Measurements from ENCODE around the gene ZNF668. TPM values are rescaled to one million over a fixed set of nuclear protein-coding genes. Genes with fewer than 3 reads are reported as not detected.
"Not testable (repeated sequence)": the region's sequence is repeated elsewhere in the genome, so short reads cannot be mapped to it uniquely, and the experiment has no call there.

Gene ZNF668
- total RNA-seq, 1 experiment from 2014 or later, result 96.0 TPM

- DNase-seq (ENCODE audit: low read depth), result not testable (repeated sequence)
Observed at GRCh38 chr16:31013292-31013691, 60.7 kb downstream of the ZNF668 start.

GRCh38 chr16:31011815-31012214 is 62.2 kb downstream of the ZNF668 start:
- not testable (repeated sequence) for DNase-seq (ENCODE audit: low read depth)

Other genes starting within 250 kb of the ZNF668 start
- gene BCL7C, start 180.2 kb downstream of the ZNF668 start, total RNA-seq (2014; rRNA removed), result 71.5 and 74.5 TPM in 2 replicates
- 2.5 and 4.1 TPM in 2 replicates for gene CTF1, start 177.6 kb downstream of the ZNF668 start, total RNA-seq (2014; rRNA removed)
- 28.6 and 33.2 TPM in 2 replicates for gene FBXL19, start 150.7 kb downstream of the ZNF668 start, total RNA-seq (2014; rRNA removed)
- gene ORAI3, start 125.2 kb downstream of the ZNF668 start, total RNA-seq (2014; rRNA removed), result 62.5 and 73.6 TPM in 2 replicates
- gene SETD1A, start 116.5 kb downstream of the ZNF668 start, total RNA-seq (2014; rRNA removed), result 2.4 and 3.4 TPM in 2 replicates
- 133 and 143 TPM in 2 replicates for gene HSD3B7, start 89.0 kb downstream of the ZNF668 start, total RNA-seq (2014; rRNA removed)
- gene STX1B, start 63.6 kb downstream of the ZNF668 start, total RNA-seq (2014; rRNA removed), result 1.7 and 4.1 TPM in 2 replicates
- gene STX4, start 40.7 kb downstream of the ZNF668 start, total RNA-seq (2014; rRNA removed), result 51.4 and 52.9 TPM in 2 replicates
- gene ZNF646, start 182 bp upstream of the ZNF668 start, total RNA-seq (2014; rRNA removed), result 28.5 and 33.0 TPM in 2 replicates
- 9.2 and 9.7 TPM in 2 replicates for gene PRSS53, start 14.7 kb upstream of the ZNF668 start, total RNA-seq (2014; rRNA removed)
- 390 and 435 TPM in 2 replicates for gene VKORC1, start 20.6 kb upstream of the ZNF668 start, total RNA-seq (2014; rRNA removed)
- 199 and 204 TPM in 2 replicates for gene BCKDK, start 34.1 kb upstream of the ZNF668 start, total RNA-seq (2014; rRNA removed)
- gene KAT8, start 43.4 kb upstream of the ZNF668 start, total RNA-seq (2014; rRNA removed), result 30.5 and 30.7 TPM in 2 replicates
- gene PRSS8, start 61.5 kb upstream of the ZNF668 start, total RNA-seq (2014; rRNA removed), result not detected in 2 replicates
- 0.40 and 0.64 TPM in 2 replicates for gene PRSS36, start 75.8 kb upstream of the ZNF668 start, total RNA-seq (2014; rRNA removed)
- gene FUS, start 105.9 kb upstream of the ZNF668 start, total RNA-seq (2014; rRNA removed), result 42.3 and 58.2 TPM in 2 replicates
- gene PYCARD, start 128.5 kb upstream of the ZNF668 start, total RNA-seq (2014; rRNA removed), result 7.7 and 10.8 TPM in 2 replicates
- gene TRIM72, start 139.9 kb upstream of the ZNF668 start, total RNA-seq (2014; rRNA removed), result 52.4 and 56.5 TPM in 2 replicates
- gene PYDC1, start 142.9 kb upstream of the ZNF668 start, total RNA-seq (2014; rRNA removed), result not detected in 2 replicates
- gene ITGAM, start 185.7 kb upstream of the ZNF668 start, total RNA-seq (2014; rRNA removed), result 0.11 TPM in 1 of 2 replicates, not detected in the other

All from LHCN-M2 (cell line).